CD4-positive, alpha-beta T cell treated with Interleukin-4 for 1 hour (primary cell): ENCODE results near the gene GRID1.

ENCODE experiments used
- DNase-seq, 2 donors: peaks; one replicate each; pipeline ENCODE4 v3.0.0-alpha.2; 2020 to 2022

Gene GRID1

DNA sequence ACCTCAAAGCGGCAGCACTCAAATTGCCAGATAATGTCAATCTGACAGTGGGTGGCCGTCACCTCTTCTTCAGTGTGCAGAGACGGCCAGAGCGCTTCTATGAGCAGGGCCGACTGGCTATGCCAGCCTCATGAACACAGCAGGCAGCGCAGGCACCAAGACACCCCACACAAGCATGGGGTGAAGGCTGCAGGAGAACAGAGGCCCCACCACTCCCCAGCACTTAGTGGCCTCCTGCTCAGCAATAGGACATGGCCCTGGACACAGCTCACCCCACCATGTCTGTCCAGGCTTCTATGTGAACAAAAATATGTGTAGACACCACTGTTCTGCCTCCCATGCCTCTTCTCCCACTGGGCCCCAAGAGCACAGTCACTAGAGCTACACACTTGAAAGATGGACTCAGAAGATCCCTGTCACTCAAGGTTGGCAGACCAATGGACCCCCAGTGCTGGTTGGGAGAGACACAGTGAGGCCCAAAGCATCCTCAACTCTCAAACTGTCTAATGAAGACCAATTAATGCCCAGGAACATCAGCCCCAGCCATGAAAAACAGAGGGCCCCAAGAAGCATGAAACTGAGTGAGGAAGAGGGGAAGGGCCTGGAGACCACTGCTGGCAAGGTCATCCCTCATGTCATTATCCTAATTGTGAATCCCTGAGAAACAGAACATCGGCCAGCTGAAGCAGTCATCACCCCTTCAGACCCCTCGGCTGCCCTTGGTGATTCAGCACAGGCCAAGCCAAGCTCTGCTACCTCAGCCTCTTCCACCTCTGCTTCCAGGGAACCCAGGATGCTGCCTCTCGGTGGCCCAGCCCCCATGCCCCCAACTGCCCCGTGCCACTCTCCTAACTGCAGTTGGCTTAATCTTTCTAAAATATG, 77.7 kb downstream of the GRID1 start:
- no peak for DNase-seq

DNA sequence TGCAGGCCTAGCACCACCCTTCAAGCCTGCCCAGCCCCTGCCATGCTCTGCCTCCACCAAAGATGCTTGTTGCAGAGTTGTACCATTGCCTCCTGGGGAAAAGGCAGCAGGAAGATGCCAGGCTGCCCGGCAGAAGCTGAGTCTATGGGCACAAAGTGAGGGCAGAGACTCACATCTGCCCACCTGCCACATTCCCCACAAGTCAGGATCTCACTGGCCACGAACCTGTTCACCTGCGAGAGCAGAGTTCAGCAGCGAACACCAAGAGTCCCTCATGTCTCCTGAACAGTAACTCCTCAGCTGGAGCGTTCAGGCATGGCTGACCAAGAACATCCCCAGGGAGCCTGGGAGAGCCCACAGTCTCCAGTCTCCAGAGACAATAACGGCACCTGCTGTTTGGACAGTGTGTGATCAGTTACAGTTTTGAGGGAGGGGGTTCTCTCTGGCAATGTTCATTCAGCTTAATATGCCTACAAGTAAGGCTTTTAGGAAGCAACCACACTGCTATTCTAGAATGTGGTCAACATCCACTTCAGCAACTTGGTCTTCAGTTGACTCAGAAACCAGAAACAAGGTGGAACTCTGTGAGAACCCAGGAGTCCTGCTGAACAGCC, 78.5 kb downstream of the GRID1 start:
- no peak for DNase-seq

DNA sequence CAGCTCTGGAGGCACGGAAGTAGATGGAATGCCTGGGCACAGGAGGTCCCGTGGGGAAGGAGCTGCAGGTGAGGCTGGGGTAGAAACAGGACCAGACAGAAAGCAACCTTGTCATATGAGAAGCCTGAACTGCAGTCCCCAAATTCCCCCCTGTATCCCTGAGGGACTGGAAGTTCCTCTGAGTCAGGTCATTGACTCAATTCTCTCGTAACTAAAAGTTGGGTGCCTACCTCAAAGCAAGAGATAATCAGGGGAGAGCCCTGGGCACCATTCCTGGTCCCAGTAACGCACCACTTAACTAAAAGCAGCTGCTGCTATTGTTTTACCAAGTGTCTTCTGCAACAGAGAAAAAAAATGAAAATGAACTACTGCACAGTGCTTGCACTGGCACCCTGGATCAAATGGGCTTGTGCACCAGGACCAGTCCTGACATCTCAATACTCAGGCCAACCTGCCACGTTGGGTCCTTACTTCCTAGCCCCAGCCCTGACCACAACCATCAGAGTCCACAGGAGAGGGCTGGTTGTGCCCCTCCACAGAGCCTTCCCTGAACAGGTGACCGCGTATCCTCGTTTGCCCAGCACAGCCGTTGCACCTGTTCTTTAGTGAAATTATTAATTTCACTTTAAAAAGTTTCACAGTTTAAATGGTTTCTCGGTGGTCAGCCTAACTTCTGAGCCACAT, 79.3 kb downstream of the GRID1 start:
- no peak for DNase-seq

DNA sequence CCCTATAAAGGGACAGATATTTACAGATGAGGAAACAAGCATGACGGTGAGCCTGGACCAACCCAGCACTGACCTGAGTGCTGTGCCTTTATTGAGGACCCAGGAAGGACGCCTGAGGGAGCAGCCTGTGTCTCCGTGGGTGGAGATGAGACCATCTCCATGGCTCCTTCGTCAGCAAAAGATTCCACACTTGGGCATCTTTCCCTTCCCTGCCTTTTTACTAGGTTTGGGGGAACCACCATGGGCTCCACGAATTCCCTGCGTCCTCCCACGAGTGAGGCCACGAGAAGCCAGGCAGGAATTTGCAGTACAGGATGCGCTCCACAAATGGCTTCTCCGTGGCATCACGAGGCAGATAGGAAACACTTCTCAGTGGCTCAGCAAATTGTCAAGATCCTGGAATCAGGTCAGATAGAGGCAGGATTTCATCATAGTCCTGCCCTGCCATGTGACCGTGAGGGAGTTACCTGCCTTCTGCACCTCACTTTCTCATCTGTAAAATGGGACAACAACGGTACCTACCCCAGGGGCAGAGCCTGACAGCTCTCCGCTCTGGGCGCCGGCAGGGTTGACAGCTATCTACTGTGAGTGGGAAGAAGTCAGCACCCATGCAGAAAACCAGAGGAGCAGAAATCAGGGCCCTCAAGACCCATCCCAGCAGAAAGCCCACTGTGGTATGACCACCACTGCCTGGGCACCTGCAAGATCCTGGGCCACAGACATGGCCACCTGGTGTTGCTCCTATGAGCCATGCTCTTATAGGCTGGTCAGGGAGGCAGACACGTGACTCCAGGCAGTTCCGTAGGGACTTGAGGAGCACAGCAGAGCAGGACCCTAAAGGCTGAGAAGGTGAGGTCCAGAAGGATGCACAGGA, 80.1 kb downstream of the GRID1 start:
- DNase-seq: no peak

DNA sequence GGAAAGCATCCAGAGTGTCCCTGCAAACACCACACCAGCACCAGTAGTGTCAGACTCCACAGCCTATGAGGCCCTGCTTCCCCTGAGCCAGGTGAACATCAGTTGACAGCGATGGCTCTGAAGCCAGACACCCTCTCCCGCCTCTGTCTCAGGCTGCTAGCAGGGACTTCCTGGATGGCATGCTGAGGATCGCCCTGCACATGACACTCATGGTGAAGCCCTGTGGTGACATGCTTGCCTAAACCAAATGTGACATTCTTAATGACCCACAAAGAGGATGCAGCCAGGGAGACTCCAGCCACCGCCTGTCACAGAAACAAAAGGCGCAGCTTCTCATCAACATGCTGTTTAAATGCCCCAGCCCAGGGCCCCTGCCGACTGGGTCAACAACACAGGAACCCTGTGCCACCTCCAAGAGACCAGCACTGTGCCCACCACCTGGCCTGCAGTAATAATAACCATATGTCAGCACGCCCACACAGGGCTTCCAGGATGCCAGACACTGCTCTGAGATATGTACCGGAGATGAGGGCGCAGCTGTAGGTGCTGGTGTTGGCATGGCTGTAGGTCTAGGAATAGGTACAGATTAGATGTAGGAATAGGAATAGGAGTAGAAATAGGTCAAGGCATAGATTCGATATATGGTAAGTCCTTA, 81.3 kb downstream of the GRID1 start:
- no peak for DNase-seq

DNA sequence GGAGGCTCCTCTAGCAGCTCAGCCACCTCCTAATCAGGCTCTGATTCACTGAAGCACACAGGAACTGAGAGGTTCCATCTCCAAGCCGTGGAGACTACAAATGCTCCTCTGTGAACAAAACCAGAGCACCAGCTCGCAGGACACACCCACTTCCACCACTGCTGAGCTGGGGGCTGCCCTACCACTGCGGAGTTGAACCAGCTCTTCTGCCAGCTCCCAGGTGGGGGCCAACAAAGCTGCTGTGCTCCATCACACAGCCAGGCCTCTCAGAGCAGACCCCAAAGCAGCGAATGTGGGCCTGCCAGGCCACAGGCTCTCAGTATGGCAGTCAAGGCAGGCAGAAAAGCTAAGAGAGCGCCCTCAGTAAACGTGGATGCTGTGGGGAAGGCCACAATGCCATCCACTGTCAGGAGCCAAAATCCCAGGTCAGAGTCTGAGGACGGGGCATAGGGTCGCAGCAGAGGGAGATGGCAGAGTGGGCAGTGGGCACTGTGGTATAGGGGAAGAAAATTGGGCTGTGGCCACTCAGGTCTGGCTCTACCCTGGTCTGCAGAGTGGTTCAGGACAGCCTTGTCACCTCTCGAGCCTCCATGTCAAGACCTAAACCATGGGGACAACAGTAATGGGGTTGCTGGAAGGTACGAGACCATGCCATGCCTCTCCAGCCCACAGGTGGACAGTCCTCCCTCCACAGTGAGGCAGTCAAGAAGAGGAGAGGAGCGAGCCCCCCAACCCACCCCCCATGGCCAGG, 82.1 kb downstream of the GRID1 start:
- DNase-seq: no peak

DNA sequence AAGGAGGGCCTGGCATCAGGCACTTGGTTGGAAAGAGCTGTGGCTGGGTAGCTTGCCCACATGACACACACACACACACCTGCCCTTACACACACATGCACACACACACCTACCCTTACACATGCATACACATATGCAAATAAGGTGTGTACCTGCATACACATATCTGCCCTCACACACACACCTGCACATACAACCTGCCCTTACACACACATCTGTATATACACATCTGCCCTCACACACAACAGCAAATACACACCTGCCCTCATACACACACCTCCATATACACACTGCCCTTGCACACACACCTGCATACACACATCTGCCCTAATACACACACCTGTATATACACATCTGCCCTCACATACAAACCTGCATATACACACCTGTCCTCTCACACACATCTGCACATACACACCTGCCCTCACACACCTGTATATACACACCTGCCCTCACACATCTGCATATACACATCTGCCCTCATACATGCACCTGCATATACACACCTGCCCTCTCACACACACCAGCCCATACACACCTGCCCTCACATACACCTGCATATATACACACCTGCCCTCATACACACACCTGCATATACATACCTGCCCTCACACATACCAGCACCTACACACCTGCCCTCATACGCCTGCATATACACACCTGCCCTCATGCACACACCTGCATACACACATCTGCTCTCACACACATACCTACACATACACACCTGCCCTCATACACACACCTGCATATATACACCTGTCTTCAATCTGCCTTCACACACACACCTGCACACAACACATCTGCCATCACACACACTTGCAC, 82.9 kb downstream of the GRID1 start:
- DNase-seq: no peak

DNA sequence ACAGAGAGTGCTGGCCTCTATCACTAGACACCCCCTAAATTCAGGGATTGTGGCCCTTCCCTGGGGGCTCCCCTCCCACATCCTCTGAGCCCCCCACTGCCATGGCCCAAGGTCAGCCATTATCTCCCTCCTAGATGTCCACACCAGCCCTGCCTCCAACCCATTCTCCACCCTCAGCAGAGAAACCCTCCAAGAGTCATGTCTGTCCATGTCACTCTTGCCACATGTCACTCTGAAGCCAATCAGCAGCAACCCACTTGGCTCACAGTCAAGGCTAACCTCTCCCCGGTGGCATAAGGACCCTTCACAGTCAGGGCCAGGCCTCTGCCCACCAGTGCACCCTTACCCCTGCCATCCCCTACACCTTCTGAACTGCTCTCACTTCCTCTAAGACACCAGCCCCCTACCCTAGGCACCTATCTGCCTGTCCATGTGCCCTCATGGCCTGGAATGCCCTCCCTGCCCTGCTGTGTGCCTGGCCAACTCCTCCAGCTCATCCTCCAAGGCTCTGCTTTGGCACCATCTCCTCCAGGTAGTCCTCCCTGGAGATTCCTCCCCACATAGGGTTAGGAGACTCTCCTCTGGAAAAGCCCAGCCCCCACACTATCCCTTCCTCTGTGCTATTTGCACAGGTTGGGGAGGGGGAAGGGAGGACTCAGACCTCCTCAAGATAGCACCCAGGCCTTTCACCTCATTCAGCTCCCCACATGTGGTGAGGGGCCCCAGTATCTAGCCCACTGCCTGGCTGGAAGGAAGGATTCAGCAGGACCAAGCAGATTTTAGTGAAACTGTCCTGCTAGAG, 83.7 kb downstream of the GRID1 start:
- DNase-seq: no peak

DNA sequence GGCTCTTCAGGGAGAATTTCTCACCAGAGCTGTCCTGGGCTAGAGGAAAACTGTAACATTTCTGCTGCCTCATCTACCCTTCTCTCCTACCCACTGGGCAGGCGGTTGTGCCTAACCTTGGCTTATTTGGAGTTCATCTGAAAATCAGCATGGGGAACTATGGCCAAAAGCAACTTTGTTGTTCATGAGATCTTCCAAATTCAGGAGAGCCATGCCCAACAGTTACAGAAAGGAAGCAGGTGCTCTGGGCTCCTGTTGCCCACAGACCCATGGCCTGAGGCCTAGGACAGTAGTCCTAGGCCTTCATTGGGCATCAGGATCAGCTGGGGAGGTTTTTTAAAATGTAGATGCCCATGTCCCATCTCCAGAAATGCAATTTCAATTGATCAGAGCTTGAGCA, 85.2 kb downstream of the GRID1 start:
- DNase-seq: no peak

DNA sequence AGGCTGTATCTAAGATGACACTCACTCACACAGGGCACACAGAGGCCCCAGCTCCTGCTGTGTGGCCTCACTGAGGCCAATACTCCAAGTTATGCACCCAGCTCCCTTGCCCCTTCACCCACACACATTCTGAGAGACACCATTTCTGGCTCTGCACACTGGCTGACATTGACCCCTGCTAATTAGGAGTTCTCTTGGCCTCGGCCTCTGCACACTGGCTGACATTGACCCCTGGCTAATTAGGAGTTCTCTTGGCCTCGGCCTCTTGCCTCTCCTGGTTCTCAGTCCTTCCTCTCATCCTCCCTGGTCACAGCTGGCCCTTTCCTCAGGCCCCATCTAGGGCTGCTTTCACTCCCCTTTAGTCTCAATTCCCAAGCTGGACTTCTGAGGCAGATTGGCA, 97.3 kb downstream of the GRID1 start:
- no peak for DNase-seq

DNA sequence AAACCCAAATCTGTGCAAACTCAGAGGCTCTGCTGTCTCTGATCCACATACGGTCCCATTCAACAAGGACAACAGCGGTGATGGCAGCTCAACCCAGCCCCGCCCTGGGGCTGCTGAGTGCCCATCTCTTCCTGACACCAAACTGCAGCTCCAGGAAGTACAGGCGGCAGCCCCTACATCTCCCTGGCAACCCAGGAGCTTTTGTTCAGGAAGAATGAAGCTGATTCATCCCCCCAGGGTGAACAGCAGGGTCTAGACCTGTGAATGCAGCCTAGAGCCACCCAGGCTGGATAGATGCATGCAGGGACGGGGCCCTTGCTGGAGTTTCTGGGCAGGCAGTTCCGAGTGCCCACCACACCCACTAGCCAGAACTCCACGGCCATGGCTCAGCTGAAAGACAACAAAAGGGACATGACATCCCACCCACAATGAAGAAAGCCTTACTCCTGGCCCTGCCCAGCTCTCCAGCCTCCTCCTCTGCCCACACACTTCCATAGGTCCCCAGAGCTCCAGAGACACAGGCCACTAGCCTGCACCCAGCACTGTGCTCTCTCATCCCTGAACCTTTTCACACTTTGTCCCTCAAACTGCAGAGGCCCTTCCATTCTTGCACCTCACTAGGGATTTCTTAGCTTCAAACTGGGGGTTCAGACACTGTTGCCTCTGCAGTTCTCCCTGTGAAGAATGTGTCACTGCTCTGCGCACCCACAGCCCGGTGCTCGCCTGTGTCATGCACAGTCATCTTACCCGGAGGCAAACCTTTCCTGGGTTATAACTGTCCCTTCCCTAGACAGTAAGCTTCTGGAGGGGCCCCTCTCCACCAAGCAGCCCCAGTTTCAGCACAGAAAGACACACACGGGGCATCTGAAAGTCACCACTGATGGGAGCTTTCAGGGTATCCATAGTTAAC, 99.1 kb downstream of the GRID1 start:
- peak in 1 of 2 donors; percentile 7 for DNase-seq

DNA sequence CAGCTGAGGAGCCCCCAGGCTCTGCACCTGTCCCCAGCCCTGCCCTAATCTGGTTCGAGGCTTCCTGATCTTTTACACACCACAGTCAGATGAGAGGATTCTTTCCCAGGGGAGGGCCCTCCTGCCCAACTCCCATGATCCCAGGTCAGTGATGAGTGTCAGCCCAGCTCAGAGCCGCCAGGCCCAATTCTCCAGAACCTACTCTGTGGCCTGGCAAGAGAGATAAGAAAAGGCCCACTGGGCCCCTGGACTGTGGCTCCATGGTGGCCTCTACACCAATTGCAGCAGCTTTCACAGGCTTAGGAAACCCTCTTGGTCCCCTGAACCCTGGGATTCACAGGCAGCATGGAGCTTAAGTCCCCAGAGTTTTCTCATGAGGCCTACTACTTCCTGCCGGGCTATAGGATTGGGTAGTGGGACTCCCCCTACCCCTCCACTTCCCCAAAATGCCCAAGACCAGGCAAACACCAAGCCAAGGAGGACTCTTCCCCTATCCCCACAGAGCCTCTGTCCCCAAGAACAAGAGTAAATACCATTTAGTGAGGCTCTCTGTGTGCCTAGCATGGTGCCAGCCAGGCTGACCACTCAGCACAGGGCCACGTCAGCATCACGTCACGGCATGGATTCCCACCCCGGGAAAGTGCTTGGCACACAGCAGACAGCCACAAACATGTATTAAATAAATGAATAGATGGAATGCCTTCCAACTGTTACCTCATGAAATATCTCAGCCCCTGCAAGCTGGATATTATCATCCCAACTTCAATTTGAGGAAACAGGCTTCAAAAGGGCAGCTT, 100.0 kb downstream of the GRID1 start:
- DNase-seq: no peak

DNA sequence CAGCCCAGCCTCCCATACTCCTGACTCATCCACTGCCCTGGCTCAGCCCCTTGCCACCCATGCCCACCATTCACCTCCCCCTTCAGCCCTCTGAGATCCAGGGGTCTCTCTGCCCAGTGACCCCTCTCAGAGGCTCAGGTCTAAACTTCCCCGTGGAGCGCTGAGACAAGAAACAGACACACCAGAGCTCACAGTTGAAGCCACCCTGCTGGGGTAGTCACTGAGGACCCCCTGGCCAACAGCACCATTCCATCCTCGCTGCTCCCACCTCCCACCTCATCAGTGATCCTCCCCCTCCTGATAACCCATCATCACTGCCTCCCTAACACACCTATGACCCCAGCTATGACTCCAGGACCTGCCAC, 100.7 kb downstream of the GRID1 start:
- DNase-seq: no peak

DNA sequence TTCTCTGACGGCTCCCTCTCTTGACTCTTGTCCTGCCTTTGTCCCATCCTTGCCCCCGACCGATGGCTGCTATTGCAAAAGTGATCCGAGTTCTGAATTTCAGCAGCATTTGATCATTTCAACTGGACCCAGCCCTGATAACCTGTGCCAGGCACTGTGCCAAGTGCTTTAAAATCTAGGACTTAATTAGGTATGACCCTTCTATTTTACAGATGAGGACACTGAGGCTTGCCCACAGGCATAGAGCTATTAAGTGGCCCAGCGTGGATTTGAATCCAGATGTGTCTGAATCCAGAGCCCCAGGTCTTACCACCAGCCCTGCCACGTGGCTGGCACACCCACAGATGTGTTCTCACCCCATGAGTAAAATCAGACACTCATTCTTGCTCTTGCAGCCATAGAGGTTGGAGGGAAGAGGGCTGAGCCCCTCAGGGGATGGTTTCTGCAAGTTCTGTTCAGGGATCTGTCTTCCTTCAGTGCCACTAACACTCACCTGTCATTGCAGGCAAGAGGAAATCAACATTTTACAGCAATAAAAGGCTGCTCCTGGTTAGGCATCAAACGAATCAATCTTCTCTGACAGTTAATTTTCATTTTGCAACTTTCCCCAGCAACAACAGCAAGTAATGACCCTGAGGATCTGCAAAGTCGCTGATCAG, 101.2 kb downstream of the GRID1 start:
- no peak for DNase-seq

DNA sequence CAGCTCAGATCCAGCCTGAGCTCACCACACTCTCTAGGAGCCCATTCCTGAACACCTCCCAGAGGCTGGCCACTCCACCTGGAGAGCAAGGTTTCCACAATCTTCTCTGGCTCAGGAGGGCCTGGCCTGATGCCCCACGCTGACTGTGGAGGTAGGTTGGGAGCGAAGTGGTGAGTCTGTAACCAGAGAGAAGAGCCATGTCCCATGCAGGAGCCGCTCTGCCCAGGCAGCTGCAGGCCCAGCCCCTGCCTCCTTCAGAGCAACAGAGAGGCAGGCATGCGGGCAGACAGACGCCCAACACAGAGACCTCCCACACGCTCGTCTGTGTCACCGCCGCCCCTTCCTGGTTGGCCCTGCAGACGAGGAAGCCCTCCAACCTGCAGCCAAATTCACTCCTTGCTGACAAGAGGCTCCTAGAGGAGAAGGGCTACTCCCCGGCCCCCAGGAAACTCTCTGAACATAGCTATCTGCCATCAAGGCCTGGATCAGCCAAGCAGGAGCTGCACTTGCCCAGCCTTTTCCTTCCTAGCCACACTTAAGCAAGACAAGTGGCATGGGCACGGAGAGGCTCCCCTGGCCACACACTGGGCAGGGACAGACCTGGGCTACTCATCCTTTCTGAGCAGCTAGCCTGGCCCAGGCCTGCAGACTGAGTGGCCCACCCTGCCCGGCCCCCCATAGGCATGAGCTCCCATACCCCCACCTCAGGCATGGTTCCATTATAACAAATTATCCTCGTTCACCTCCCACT, 101.9 kb downstream of the GRID1 start:
- DNase-seq: no peak

DNA sequence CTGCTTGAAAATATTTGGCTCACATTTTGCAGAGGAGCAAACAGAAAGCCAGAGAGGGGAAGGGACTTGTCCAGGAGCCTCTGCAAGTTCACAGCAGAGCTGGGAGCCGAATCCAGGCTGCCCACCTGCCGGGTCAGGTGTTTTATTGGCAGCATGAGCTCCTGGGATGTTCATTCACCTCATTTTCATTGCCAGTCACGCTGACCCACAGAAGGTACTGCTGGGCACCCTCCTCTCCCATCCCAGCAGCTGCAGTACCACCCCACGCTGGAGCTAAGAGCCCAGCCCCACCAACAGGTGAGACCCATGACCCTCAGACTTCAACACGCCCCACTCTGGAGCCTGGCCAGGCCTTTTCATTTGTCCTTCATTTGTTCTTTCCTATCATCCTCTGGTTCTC, 102.7 kb downstream of the GRID1 start:
- DNase-seq: no peak

DNA sequence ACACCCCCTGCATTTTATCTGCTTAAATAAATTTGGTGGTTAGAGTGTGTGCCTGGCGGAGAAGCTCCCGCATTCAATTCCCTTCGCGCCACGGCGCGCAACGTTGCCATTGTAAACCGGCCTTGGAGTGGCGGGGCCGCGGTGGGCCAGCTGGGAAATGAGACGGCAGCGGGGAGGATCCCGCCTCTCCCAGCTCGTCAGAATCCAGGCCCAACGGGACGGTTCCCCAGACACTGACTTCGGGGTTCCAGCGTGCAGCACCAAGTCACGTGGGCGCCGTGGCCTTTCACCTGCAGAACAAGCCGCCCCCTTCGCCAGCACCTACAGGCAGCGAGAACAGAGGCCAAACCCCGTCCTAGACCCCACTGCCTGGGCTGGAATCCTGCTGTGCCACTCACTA, 103.4 kb downstream of the GRID1 start:
- DNase-seq: no peak
